Activated naive CD4-positive, alpha-beta T cell (primary cell): ENCODE measurements around the gene SPEF2.
A peak's percentile ranks its signal among the peaks of the same experiment; 100 is the strongest.

Source experiments
- DNase-seq, 4 experiments: peaks; one replicate each; lab custom pipeline; 2025; lab: John Stamatoyannopoulos, UW

The SPEF2 gene

GRCh38 chr5:35707659-35708058 is 90.0 kb downstream of the SPEF2 start:
- DNase-seq, result no peak

GRCh38 chr5:35709688-35710087 is 92.0 kb downstream of the SPEF2 start:
- no peak for DNase-seq

- no peak for DNase-seq
These were observed 100.1 kb downstream of the SPEF2 start for GRCh38 chr5:35717718-35718117.

- DNase-seq, result no peak
These were observed 118.1 kb downstream of the SPEF2 start for GRCh38 chr5:35735718-35736117.

- no peak for DNase-seq
These were observed 118.6 kb downstream of the SPEF2 start for GRCh38 chr5:35736280-35736679.

GRCh38 chr5:35741126-35741716 is 123.6 kb downstream of the SPEF2 start:
- DNase-seq, result no peak

GRCh38 chr5:35741971-35742370 is 124.3 kb downstream of the SPEF2 start:
- DNase-seq, result no peak

- no peak for DNase-seq
These were observed 126.0 kb downstream of the SPEF2 start for GRCh38 chr5:35743644-35744043.

GRCh38 chr5:35745193-35745592 is 127.5 kb downstream of the SPEF2 start:
- DNase-seq, result no peak

- DNase-seq, result no peak
These were observed 128.0 kb downstream of the SPEF2 start for GRCh38 chr5:35745660-35746059.

GRCh38 chr5:35752012-35752411 is 134.3 kb downstream of the SPEF2 start:
- no peak for DNase-seq

GRCh38 chr5:35753500-35753899 is 135.8 kb downstream of the SPEF2 start:
- DNase-seq, result no peak

- DNase-seq, result no peak
These were observed 136.8 kb downstream of the SPEF2 start for GRCh38 chr5:35754481-35754880.

GRCh38 chr5:35755966-35756365 is 138.3 kb downstream of the SPEF2 start:
- DNase-seq, result no peak

GRCh38 chr5:35758151-35758724 is 140.6 kb downstream of the SPEF2 start:
- no peak for DNase-seq

GRCh38 chr5:35761541-35761940 is 143.9 kb downstream of the SPEF2 start:
- no peak for DNase-seq

- DNase-seq, result no peak
These were observed 144.7 kb downstream of the SPEF2 start for GRCh38 chr5:35762368-35762767.

GRCh38 chr5:35765921-35766320 is 148.3 kb downstream of the SPEF2 start:
- DNase-seq, result no peak

GRCh38 chr5:35771300-35771699 is 153.6 kb downstream of the SPEF2 start:
- no peak for DNase-seq

GRCh38 chr5:35771839-35772238 is 154.2 kb downstream of the SPEF2 start:
- no peak for DNase-seq

GRCh38 chr5:35773967-35774366 is 156.3 kb downstream of the SPEF2 start:
- no peak for DNase-seq

- DNase-seq, result no peak
These were observed 159.1 kb downstream of the SPEF2 start for GRCh38 chr5:35776757-35777156.

GRCh38 chr5:35777358-35778087 is 159.9 kb downstream of the SPEF2 start:
- peak; percentile 14 to 56 (median 38) for DNase-seq
